Measurements from ENCODE around the gene SUV39H1.
"Not testable (repeated sequence)": the region's sequence is repeated elsewhere in the genome, so short reads cannot be mapped to it uniquely, and the experiment has no call there.

The SUV39H1 gene

GRCh38 chrX:48685416-48685815 lies 11.1 kb upstream of the SUV39H1 start:
- DNase-seq (ENCODE audit: low read depth) = no peak

GRCh38 chrX:48688531-48689150 lies 7.9 kb upstream of the SUV39H1 start:
- no peak for DNase-seq (ENCODE audit: low read depth)

- no peak for DNase-seq (ENCODE audit: low read depth)
These were observed 7.2 kb upstream of the SUV39H1 start for GRCh38 chrX:48689208-48689920.

- not testable (repeated sequence) for DNase-seq (ENCODE audit: low read depth)
These were observed 4.8 kb upstream of the SUV39H1 start for GRCh38 chrX:48691746-48692145.

GRCh38 chrX:48694776-48695533 lies 1.6 kb upstream of the SUV39H1 start:
- DNase-seq (ENCODE audit: low read depth) = no peak

- no peak for DNase-seq (ENCODE audit: low read depth)
These were observed 1.0 kb upstream of the SUV39H1 start for GRCh38 chrX:48695534-48695896.

- DNase-seq (ENCODE audit: low read depth) = no peak
These were observed 621 bp upstream of the SUV39H1 start for GRCh38 chrX:48695925-48696300.

- no peak for DNase-seq (ENCODE audit: low read depth)
These were observed 584 bp downstream of the SUV39H1 start for GRCh38 chrX:48696909-48697727.

GRCh38 chrX:48698306-48698705 lies 1.8 kb downstream of the SUV39H1 start:
- DNase-seq (ENCODE audit: low read depth) = no peak

- DNase-seq (ENCODE audit: low read depth) = no peak
These were observed 3.7 kb downstream of the SUV39H1 start for GRCh38 chrX:48700246-48700645.

GRCh38 chrX:48700951-48701653 lies 4.6 kb downstream of the SUV39H1 start:
- DNase-seq (ENCODE audit: low read depth) = no peak

GRCh38 chrX:48702032-48702431 lies 5.5 kb downstream of the SUV39H1 start:
- DNase-seq (ENCODE audit: low read depth) = no peak

- no peak for DNase-seq (ENCODE audit: low read depth)
These were observed 6.2 kb downstream of the SUV39H1 start for GRCh38 chrX:48702716-48703115.

- DNase-seq (ENCODE audit: low read depth) = no peak
These were observed 6.7 kb downstream of the SUV39H1 start for GRCh38 chrX:48703228-48703627.

- DNase-seq (ENCODE audit: low read depth) = no peak
These were observed 7.3 kb downstream of the SUV39H1 start for GRCh38 chrX:48703642-48704481.

GRCh38 chrX:48705871-48706270 lies 9.3 kb downstream of the SUV39H1 start:
- DNase-seq (ENCODE audit: low read depth) = no peak

- no peak for DNase-seq (ENCODE audit: low read depth)
These were observed 13.1 kb downstream of the SUV39H1 start for GRCh38 chrX:48709522-48710112.

- no peak for DNase-seq (ENCODE audit: low read depth)
These were observed 14.8 kb downstream of the SUV39H1 start for GRCh38 chrX:48711162-48711928.

GRCh38 chrX:48711929-48712505 lies 15.5 kb downstream of the SUV39H1 start:
- no peak for DNase-seq (ENCODE audit: low read depth)
